HG03354 (cell line): ENCODE results near the gene FBXW7.

Experiments
- ATAC-seq: cut with Tn5 transposase; IDR thresholded peaks from one replicate; pipeline ENCODE4 v1.9.1; 2021; ENCODE audit warnings: mild to moderate bottlenecking; ENCODE audit not compliant: unreplicated experiment, poor library complexity, severe bottlenecking

Gene FBXW7

DNA sequence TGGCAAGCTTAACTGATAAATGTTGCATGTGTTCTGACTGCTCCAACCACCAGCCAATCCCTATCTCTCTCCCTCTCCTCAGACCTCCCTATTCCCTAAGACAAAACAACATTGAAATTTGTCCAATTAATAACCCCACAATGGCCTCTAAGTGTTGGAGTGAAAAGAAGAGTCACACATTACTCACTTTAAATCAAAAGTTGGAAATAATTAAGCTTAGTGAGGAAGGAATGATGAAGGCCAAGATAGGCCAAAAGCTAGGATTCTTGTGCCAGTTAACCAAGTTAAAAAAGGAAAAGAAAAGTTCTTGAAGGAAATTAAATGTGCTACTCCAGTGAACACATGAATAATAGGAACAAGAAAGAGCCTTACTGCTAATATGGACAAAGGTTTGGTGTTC, 55.6 kb downstream of the FBXW7 start:
- no peak for ATAC-seq

DNA sequence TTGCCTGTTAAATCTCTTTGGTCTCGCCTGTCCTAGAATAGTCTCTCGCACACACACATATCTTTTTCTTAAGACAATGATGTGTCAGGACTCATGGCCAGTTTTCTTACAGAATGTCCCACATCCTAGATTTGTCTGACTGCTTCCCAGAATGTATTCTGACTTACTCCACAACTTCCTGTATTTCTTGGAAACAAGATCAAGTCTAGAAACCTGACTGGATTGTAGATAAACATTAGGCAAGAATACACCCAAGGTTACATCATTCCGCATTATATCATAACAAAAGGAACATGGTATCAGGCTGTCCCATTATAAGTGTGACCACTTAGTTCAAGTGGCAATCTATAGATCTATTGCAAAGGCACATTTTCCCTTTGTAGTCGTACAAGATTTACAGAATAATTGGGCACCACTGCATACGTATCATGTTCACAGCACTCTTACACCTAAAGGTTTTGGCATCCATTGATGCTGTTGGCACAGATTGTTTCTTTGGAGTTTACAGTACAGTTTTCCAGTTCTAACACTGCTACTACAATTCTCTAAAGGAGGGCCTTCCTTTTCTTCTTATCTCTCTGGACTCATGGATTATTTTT, 56.4 kb downstream of the FBXW7 start:
- ATAC-seq: no peak

DNA sequence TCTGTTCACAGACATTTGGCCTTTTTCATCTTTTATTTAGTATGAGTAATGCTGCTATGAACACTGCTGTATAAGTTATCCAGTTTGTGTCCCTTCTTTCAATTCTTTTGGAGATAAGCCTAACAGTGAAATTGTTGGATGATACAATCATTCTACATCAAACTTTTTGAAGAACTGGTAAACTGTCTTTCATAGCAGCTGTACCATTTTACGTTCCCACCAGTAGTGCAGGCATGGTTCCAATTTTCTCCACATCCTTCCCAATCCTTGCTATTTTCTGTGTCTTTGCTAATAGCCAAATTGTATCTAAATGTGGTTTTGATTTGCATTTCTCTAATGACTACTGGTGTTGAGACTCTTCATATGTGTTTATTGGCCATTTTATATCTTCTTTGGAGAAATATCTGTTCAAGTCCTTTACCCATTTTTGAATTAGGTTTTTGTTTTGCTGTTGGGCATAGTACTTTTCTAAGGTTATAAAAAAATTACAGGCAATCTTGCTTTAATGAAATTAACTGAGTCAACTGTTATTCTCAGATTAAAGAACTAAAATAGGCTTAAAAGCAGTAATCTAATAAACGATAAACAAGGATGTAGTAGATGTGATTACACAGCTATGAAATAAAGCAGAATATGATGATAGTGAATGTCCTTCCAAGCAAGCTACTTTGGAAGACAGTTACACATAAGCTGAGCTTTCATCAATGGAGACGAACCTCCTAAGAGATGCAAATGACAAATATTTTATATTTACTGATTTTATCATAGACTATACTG, 57.2 kb downstream of the FBXW7 start:
- no peak for ATAC-seq

DNA sequence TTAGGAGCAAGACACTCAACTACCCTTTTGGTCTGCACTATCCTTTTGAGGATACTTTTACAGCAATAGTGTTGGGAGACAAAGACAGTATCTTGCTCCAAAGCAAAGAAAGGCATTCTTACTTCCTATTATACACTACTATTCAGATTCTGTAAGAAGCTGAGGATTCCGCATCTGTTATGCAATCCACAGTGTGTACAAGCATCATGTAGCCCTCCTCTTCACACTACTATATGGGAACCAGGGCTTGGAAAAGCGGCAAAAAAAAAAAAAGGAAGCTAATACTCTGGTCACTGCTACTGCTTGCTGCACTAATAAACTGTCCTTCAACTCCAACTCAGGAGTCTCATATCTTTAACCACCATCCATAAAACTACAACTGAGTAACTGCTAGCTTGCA, 59.1 kb downstream of the FBXW7 start:
- ATAC-seq: no peak

DNA sequence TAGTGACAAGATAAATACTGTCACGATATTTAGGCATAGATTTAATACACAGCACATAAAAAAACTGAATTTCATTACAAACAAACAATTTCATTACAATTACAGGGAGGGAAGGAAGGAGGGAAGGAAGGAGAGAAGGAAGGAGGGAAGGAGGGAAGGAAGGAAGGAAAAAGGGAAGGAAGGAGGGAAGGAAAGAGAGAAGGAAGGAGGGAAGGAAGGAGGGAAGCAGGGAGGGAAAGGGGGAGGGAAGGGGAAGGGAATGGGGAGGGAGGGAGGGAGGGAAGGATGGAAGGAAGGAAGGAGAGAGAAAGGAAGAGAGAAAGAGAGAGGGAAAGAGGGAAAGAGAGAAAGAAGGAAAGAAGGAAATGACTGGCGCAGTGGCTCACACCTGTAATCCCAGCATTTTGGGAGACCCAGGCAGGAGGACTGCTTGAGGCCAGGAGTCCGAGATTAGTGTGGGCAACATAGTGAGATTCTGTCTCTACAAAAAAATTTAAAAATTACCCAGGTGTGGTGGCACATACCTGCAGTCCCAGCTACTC, 64.6 kb downstream of the FBXW7 start:
- no peak for ATAC-seq

DNA sequence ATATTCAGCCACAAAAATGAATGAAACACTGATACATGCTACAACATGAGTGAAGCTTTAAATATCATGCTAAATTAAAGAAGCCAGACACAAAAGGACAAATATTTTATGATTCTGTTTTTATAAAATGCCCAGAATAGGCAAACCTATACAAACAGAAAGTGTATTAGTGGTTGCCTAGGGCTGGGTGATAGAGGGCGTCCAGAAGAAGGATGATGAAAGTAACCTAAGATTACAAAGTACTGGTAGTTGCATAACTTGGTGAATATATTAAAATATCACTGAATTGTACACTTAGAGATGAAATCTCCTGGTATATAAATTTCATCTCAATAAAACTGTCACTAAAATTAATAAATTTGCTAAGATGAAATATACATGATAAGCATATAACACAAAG, 67.5 kb downstream of the FBXW7 start:
- ATAC-seq: no peak

DNA sequence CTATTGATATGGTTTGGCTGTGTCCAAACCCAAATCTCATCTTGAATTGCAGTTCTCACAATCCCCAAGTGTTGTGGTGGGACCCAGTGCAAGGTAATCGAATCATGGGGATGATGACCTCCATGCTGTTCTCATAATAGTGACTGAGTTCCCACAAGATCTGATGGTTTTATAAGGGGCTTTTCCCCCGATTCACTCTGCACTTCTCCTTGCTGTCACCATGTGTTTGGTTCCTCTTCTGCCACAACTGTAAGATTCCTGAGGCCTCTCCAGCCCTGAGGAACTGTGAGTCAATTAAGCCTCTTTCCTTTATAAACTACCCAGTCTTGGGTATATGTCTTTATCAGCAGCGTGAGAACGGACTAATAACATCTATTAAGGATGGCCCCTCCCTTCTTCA, 68.8 kb downstream of the FBXW7 start:
- no peak for ATAC-seq

DNA sequence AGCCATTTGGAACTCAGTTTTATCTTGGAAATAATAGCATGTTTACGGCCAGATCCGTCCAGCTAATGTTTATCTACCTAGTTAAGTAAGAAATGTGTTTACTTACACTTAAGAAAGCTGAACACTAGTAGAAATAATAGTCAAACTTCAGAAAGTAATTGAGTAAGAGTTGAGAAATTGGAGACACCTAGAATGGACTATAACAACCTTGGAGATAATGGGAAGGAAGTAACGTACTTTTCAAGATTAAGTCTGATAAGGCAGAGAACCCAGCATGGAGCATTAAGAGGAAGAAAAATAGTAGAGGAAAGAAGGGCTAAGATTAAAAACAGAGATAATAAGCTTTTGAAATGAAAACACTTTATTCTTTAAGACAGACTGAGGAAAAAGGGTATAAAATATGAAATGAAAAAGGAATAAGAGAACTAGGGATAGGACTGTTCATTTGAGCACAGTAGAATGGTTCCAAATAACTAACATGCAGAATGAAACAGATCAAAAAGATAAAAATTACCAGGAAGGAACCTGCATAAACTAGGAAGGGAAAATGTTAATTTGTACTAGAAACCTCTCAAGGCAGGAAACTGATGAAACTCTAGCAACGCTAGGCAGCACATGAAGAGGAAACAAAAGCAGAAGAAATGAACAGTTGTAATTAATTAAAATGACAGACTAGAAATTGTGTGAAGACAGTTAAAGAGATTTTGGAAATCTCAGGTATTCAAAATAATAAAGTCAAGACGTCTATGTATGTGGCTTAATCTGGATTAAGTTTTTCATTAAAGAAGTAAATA, 71.7 kb downstream of the FBXW7 start:
- ATAC-seq: no peak

DNA sequence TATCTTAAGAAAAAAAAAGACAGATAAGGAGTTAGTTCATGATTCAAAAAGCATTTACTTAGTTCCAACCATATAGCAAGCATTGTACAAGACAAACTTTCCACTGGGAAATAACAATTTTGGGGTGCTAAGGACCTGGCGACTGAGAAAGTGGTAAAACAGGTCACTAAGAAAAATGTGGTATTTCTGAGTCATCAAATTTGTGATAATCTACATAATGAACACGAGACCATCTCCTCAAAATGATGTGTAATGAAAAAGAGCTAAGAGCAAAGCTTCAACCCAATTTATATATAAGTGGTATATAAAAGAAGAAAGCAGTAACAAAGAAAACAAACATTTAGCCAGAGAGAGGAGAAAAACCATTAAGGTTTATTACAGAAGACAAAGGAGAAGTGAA, 72.3 kb downstream of the FBXW7 start:
- ATAC-seq: no peak

DNA sequence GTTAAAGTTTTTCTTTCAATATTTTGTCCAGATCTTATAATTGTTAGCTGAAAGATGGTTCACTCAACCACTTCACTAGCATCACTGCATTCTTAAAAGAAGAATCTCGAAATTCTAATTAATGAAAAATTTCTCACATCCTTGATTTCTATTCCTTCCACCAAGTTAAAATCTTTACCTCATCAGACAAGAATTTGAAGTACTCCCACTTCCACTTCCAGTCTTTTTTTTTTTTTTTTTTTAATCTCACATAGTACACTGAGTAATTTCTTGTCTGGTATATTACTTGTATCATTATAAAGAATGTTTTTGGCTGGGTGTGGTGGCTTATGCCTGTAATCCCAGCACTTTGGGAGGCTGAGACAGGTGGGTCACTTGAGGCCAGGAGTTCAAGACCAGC, 73.2 kb downstream of the FBXW7 start:
- no peak for ATAC-seq

DNA sequence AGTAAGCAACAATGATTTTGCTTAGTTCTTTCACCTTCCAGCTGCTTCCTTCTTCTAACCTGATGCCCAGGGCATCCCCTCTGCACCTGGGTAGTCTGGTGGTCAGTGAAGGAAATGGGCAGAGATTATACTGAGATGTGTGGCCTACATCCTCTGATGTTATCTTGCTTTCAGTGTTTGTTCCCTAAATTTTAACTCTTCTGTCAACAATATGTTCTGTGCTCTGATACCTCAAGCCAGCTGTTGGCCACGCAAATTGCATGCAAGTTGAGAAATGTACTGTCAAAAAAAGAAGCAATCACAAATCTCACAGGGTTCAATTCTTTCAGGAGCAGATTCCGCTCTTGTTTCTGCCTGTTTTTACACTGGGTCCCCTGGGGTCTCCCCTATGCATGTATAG, 73.8 kb downstream of the FBXW7 start:
- ATAC-seq: peak; percentile 79

DNA sequence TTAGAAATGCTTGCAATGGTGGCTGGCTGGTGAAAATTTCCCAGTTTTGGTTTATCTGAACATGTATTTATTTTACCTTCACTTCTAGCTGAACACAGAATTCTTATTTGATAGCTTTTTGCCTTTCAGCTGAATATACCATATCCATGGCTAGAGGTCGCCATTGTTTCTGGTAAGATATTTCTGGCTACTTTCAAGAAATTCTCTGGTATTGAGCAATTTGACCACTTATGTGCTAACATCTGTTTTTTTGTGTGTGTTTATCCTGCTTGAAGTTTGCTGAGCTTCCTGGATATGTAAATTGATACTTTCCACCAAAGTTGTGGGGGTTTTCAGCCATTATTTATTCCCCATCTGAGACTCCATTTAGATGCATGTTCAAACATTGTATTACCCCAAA, 75.4 kb downstream of the FBXW7 start:
- ATAC-seq: peak; percentile 34

DNA sequence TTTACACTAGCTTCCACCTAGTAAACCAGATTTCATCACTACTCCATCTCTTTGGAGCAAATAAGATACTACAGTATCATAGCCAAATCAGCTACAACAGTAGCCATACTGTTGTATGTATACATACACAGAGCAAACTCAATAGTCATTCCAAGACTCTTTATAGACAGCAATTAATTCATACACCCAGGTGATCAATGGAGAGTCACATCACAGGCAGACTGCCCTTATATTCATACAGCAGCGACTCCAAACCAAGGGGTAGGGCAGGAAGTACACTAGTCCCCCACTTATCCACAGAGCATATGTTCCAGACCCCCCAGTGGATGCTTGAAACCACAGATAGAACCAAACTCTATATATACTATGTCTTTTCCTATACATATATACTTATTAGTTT, 76.6 kb downstream of the FBXW7 start:
- peak; percentile 21 for ATAC-seq

DNA sequence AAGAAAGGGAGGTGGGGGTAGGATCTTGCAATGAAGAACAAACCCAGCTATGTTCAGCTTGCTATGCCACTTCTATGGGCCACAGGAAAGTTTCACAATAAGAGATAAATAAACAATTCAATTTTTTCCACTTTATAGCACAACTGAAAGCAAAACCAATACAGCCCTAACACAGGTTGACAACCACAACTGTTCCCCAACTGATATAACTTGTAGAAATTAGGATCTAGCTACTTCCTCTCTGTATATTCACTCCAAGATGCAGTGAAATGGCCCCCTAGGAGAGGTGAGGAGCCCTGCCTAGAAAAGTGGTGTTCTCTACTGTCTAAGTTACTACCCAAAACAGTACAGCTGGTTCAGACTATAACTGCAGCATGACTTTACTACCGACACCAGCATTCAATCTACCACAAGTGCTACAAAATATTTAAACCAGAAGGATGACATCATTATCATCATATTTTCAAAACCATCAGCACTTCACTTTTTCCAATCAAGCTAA, 77.0 kb downstream of the FBXW7 start:
- peak; percentile 35 for ATAC-seq

DNA sequence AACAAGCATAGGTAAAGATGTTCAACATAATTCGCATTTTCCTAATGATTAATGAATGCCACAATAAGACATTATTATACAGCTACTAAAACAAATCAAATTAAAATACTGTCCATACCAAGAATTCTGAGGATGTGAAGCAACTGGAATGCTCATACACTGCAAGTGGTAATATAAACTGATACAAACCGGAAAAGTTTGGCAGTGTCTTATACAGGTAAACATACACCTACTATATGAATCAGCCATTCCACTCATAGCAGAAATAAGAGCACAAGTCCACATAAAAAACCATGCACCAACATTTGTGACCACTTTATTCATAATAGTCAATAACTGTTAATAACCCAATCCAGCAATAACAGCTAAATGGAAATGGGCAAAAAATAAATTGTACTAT, 79.3 kb downstream of the FBXW7 start:
- no peak for ATAC-seq

DNA sequence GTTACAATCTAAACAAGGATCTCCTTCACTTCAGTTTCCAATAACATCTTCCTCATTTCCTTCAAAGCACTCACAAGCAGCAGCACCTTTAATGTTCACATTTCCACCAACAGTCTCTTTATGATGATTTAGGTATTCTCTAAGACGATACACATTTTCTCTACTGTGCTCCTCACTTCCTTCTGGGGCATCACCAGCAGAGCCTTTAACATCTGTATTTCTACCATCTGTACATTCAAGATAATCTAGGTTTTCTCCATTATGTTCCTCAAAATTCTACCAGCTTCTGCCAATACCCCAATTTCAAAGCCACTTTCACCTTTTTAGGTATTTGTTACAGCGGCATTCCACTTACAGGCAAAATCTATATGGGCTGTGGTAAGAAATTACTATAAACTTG, 80.6 kb downstream of the FBXW7 start:
- ATAC-seq: no peak

DNA sequence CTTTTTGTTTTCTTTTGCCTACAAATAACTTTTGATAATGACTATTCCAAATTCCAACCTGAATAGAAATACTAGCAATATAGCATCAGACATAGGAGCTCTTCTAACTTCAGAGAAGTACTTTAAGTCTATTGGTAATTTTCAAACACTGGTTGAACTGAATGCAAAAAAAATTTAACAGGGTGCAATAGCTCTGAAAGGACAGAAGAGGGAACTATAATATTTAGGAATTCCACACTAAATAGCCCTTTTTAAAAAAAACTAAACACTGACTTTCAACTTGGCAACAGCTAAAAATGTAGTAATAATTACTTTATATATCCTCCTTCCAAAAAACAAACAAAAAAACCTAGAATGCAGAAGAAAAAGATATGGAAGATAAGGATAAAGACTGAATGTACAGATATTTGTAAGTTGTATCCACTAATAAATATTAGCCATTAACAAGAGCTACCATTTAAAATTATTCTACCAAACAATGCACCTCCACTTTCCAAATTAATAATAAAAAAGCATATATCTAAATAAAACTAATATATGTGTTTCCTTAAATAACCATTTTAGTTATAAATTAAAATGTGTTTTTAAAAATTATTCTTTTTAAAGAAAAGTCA, 81.4 kb downstream of the FBXW7 start:
- ATAC-seq: no peak

DNA sequence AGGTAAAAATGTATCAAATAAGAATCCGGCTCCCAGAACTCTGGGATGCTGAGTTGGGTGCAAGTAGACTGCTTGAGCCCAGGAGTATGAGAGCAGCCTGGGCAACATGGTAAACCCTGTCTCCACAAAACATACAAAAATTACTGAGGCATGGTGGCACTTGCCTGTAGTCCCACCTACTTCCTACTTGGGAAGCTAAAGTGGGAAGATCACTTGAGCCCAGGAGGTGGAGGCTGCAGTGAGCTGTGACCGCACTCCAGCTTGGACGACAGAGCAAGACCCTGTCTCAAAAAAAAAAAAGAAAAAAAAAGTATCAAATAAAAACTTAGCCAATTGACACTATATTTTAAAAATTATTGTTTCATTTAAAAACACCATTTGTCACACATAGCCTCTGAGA, 84.4 kb downstream of the FBXW7 start:
- ATAC-seq: no peak

DNA sequence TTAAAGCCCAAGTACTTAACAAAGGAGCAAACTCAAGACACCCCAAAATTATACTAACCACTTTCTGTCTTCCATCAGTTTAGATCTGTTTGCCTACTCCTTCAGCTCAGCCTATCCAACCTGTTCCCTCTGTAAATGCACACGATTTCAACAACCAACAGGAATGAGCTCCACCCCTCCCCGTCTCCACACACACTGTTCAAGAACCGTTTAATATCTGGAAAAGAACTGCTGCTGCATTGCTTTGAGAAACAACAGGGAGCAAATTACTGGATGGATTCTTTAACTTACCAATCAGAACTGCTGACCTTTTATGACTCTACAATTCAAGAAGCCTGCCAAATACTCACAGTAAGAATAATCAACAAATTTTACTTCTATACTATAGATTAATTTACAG, 87.0 kb downstream of the FBXW7 start:
- no peak for ATAC-seq

DNA sequence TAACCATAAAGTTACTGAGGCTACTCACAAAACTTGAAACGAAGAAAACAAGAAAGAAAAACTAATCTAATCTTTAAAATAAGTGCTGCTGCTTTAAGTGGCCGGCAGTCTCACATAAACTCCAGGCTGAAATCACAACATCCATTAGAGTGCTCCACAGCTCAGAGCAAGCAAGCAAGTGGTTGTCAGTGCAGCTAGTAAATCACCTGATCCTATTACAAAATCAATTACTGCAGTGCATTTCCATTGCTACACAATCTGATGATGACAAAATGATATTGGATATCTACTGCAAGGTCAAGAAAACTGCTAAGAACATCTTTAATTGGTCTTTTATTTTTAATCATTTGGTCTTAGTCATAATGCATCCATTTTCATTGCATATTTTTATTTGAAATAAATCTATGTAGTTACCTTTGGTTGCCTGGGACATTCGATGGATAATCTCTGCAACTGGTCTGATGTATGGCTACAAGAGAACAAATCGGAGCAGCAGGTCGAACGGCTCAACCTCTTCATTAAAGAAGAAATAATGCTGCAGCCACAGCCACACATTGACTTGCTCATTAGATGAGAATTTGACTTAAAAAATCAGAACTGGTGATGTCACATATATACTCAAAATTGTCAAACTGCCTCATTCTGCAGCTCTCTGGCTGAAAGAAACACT, 87.7 kb downstream of the FBXW7 start:
- no peak for ATAC-seq
